H1 (cell line): ENCODE results near the gene XPO5. TPM values are rescaled to one million over a fixed set of nuclear protein-coding genes. Genes with fewer than 3 reads are reported as not detected.

Experiments used
- CTCF ChIA-PET: fragments of 300-600 bp; sonication (Branson Sonifier 250); formaldehyde crosslinking; loops from one replicate; lab custom pipeline; 2021; ENCODE audit not compliant: partially characterized antibody; lab: Charles Lee
- POLR2A ChIA-PET: fragments of 300-600 bp; sonication (Branson Sonifier 250); formaldehyde crosslinking; loops from one replicate; lab custom pipeline; 2021; ENCODE audit warnings: inconsistent platforms; ENCODE audit not compliant: partially characterized antibody; lab: Charles Lee
- DNase-seq, 2 experiments: peaks; one replicate each; pipeline versions ENCODE4 v3.0.0 to v3.0.0-alpha.2; 2010 to 2022; ENCODE audit warnings: low spot score in 2 of 2, low read depth in 1 of 2, mixed read lengths in 1 of 2
- FAIRE-seq: peaks from 2 replicates; lab custom pipeline; 2011; peaks lifted over from hg19 to GRCh38; lab: Jason Lieb, UNC
- H2AFZ ChIP-seq: 2 replicates; pipeline ENCODE4 v1.8.1; 2012; ENCODE audit warnings: low read length, inconsistent platforms
- H2AK5ac ChIP-seq: 2 replicates; pipeline ENCODE4 v1.6.1; 2013; ENCODE audit warnings: low read depth, low read length
- H2BK120ac ChIP-seq: replicated peaks from 2 replicates; pipeline ENCODE3; 2013; ENCODE audit warnings: low read depth, low read length, inconsistent platforms
- H2BK12ac ChIP-seq: 2 replicates; pipeline ENCODE4 v1.6.1; 2013; ENCODE audit warnings: low read depth, low read length
- H2BK15ac ChIP-seq: 2 replicates; pipeline ENCODE4 v1.6.1; 2013; ENCODE audit warnings: low read length
- H2BK20ac ChIP-seq: 2 replicates; pipeline ENCODE4 v1.6.1; 2013; ENCODE audit warnings: low read length
- H2BK5ac ChIP-seq: 2 replicates; pipeline ENCODE4 v1.6.1; 2013; ENCODE audit warnings: low read depth, low read length
- H3K14ac ChIP-seq: 2 replicates; pipeline ENCODE4 v1.6.1; 2013; ENCODE audit warnings: inconsistent platforms; ENCODE audit not compliant: insufficient read length
- H3K18ac ChIP-seq: 2 replicates; pipeline ENCODE4 v1.6.1; 2013; ENCODE audit warnings: low read length; ENCODE audit errors: extremely low read depth
- H3K23ac ChIP-seq: 2 replicates; pipeline ENCODE4 v1.6.1; 2013; ENCODE audit warnings: inconsistent platforms; ENCODE audit not compliant: insufficient read length
- H3K23me2 ChIP-seq: 2 replicates; pipeline ENCODE4 v1.6.1; 2013; ENCODE audit warnings: low read depth, low read length
- H3K27ac ChIP-seq: 2 replicates; pipeline ENCODE4 v1.6.1; 2011; ENCODE audit warnings: low read depth, low read length, inconsistent platforms
- H3K27me3 ChIP-seq, 4 experiments: replicated peaks in 1 of 4; 1 replicate in 1 of 4; 2 replicates in 3 of 4; pipeline versions ENCODE4 v1.6.1 to v1.8.1; 2011 to 2013; ENCODE audit warnings: low read length in 3 of 4, mild to moderate bottlenecking in 3 of 4, inconsistent platforms in 2 of 4, mixed read lengths in 2 of 4, moderate library complexity in 1 of 4; ENCODE audit not compliant: control insufficient read depth in 3 of 4, insufficient read depth in 3 of 4; ENCODE audit errors: extremely low read depth in 1 of 4
- H3K36me3 ChIP-seq, 4 experiments: 2 replicates each; pipeline versions ENCODE4 v1.6.1 to v1.8.1; 2011 to 2013; ENCODE audit warnings: mild to moderate bottlenecking in 4 of 4, low read length in 3 of 4, moderate library complexity in 2 of 4, control low read depth in 1 of 4, inconsistent platforms in 1 of 4; ENCODE audit not compliant: insufficient read depth in 4 of 4, control insufficient read depth in 2 of 4
- H3K4ac ChIP-seq: replicated peaks from 2 replicates; pipeline ENCODE3; 2013; ENCODE audit warnings: low read length, low read depth, mixed read lengths, inconsistent platforms; ENCODE audit not compliant: insufficient read length
- H3K4me1 ChIP-seq, 4 experiments: replicated peaks in 1 of 4; 1 replicate in 1 of 4; 2 replicates in 3 of 4; pipeline versions ENCODE4 v1.6.1 to v1.8.1; 2011 to 2013; ENCODE audit warnings: low read length in 3 of 4, inconsistent platforms in 2 of 4, mixed read lengths in 1 of 4; ENCODE audit not compliant: insufficient read depth in 4 of 4, control insufficient read depth in 3 of 4
- H3K4me2 ChIP-seq, 2 experiments: 2 replicates each; pipeline versions ENCODE4 v1.6.1 to v1.8.1; 2011 to 2013; ENCODE audit warnings: low read depth in 2 of 2, low read length in 2 of 2, control low read depth in 1 of 2, inconsistent platforms in 1 of 2, mild to moderate bottlenecking in 1 of 2; ENCODE audit not compliant: insufficient read depth in 1 of 2
- H3K4me3 ChIP-seq, 4 experiments: fragments of 200-600, 300-600 bp in 1 of 4; sonication (generic), shearing (Covaris generic), sonication (Bioruptor Twin) in 1 of 4; 2 replicates each; pipeline versions ENCODE4 v1.5.1 to v1.8.1; 2011 to 2016; ENCODE audit warnings: low read length in 4 of 4, low read depth in 3 of 4, control low read depth in 2 of 4, inconsistent platforms in 2 of 4, mild to moderate bottlenecking in 2 of 4, mixed read lengths in 1 of 4, moderate library complexity in 1 of 4; ENCODE audit not compliant: insufficient read depth in 2 of 4; ENCODE audit errors: extremely low read depth in 1 of 4
- H3K56ac ChIP-seq: replicated peaks from 2 replicates; pipeline ENCODE3; 2013; ENCODE audit warnings: low read depth, mild to moderate bottlenecking, mixed read lengths, low read length, inconsistent platforms; ENCODE audit not compliant: insufficient read length
- H3K79me1 ChIP-seq: 2 replicates; pipeline ENCODE4 v1.6.1; 2013; ENCODE audit warnings: low read depth, low read length, control low read depth
- H3K79me2 ChIP-seq, 2 experiments: 2 replicates each; pipeline versions ENCODE4 v1.6.1 to v1.8.1; 2012 to 2013; ENCODE audit warnings: low read length in 2 of 2, mild to moderate bottlenecking in 2 of 2, inconsistent platforms in 1 of 2; ENCODE audit not compliant: insufficient read depth in 2 of 2, control insufficient read depth in 1 of 2
- H3K9ac ChIP-seq, 4 experiments: replicated peaks in 1 of 4; 1 replicate in 1 of 4; 2 replicates in 3 of 4; pipeline versions ENCODE4 v1.6.1 to v1.8.1; 2011 to 2013; ENCODE audit warnings: low read depth in 3 of 4, low read length in 3 of 4, control low read depth in 2 of 4, mild to moderate bottlenecking in 2 of 4, moderate library complexity in 2 of 4, inconsistent platforms in 1 of 4; ENCODE audit errors: extremely low read depth in 1 of 4
- H3K9me3 ChIP-seq, 2 experiments: 2 replicates each; pipeline versions ENCODE4 v1.6.1 to v1.8.1; 2012 to 2013; ENCODE audit warnings: mild to moderate bottlenecking in 2 of 2, moderate library complexity in 2 of 2, control low read depth in 1 of 2, inconsistent platforms in 1 of 2, low read depth in 1 of 2, low read length in 1 of 2, mixed read lengths in 1 of 2; ENCODE audit not compliant: insufficient read depth in 2 of 2
- H4K20me1 ChIP-seq, 2 experiments: replicated peaks in 1 of 2; 2 replicates each; pipeline versions ENCODE3 to v1.8.1; 2011 to 2013; ENCODE audit warnings: inconsistent platforms in 2 of 2, low read length in 2 of 2, mild to moderate bottlenecking in 1 of 2; ENCODE audit not compliant: insufficient read depth in 2 of 2, control insufficient read depth in 1 of 2
- H4K5ac ChIP-seq: 2 replicates; pipeline ENCODE4 v1.6.1; 2013; ENCODE audit warnings: low read length, low read depth, mixed read lengths, inconsistent platforms; ENCODE audit not compliant: insufficient read length
- H4K8ac ChIP-seq: 2 replicates; pipeline ENCODE4 v1.8.0; 2013; ENCODE audit warnings: mild to moderate bottlenecking, moderate library complexity, low read length, inconsistent platforms; ENCODE audit not compliant: insufficient read depth; ENCODE audit errors: extremely low read depth
- H4K91ac ChIP-seq: replicated peaks from 2 replicates; pipeline ENCODE3; 2013; ENCODE audit warnings: low read length, mixed read lengths, inconsistent platforms; ENCODE audit not compliant: insufficient read length
- ASH2L ChIP-seq: fragments of 200-600, 300-600 bp; sonication (generic); IDR thresholded peaks from one replicate; pipeline ENCODE4 v1.7.1; 2017; ENCODE audit warnings: low read length
- CHD1 ChIP-seq: IDR thresholded peaks from 2 replicates; pipeline ENCODE4 v1.6.1; 2012; ENCODE audit warnings: low read depth, low read length, improper control_type of control experiment
- SRF ChIP-seq: IDR thresholded peaks from 2 replicates; pipeline ENCODE4 v1.6.1; 2011; ENCODE audit warnings: mild to moderate bottlenecking, low read depth, low read length, moderate library complexity
- SUZ12 ChIP-seq: fragments of 200-600 bp; sonication (generic); IDR thresholded peaks from 2 replicates; pipeline ENCODE4 v1.6.1; 2012; ENCODE audit warnings: mild to moderate bottlenecking, inconsistent platforms, low read length, moderate library complexity, mixed read lengths
- TBP ChIP-seq: IDR thresholded peaks from 2 replicates; pipeline ENCODE4 v1.6.1; 2011; ENCODE audit warnings: low read depth, low read length, improper control_type of control experiment
- TEAD4 ChIP-seq: IDR thresholded peaks from 2 replicates; pipeline ENCODE4 v1.6.1; 2012; ENCODE audit warnings: low read depth, low read length, inconsistent platforms, mixed read lengths
- WGBS, 2 experiments: shearing (Covaris generic) in 1 of 2; methylation state at CpG; one replicate each; pipeline versions ENCODE4 v1.1.6 to v1.1.7; 2013 to 2015; ENCODE audit warnings: low lambda C conversion rate in 2 of 2, mixed read lengths in 2 of 2, inconsistent platforms in 1 of 2, low coverage in 1 of 2, missing lambda C conversion rate in 1 of 2; ENCODE audit not compliant: insufficient replicate concordance in 2 of 2, insufficient coverage in 1 of 2, insufficient read length in 1 of 2; ENCODE audit errors: extremely low coverage in 1 of 2, missing lambda C conversion rate in 1 of 2; 5-methylcytosine and 5-hydroxymethylcytosine counted together
- long read RNA-seq, 2 experiments: library from RNA in 1 of 2; library from capped mRNA in 1 of 2; stranded (forward); transcript quantifications; one replicate each; pipeline ENCODE4 v2.0.0, GENCODE V29; 2021; ENCODE audit warnings: inconsistent platforms in 1 of 2
- polyA minus RNA-seq, 3 experiments: library from RNA; depleted of rRNA, polyadenylated mRNA; stranded (reverse); fragments of >200 nt; gene quantifications; 1 replicate in 2 of 3; 2 replicates in 1 of 3; pipeline ENCODE4 v1.2.3, GENCODE V29; 2011
- polyA plus RNA-seq, 7 experiments: library from polyadenylated mRNA; depleted of rRNA in 3 of 7; stranded (reverse) in 5 of 7; unstranded in 2 of 7; fragments of >200 nt in 5 of 7; fragments of 200-250 nt in 2 of 7; gene quantifications; 1 replicate in 5 of 7; 2 replicates in 1 of 7; 4 replicates in 1 of 7; pipeline versions ENCODE4 v1.2.1 to v1.2.3, GENCODE V29; 2011 to 2013; ENCODE audit warnings: missing spikeins in 2 of 7, mixed read lengths in 2 of 7
- total RNA-seq: library from RNA; stranded (reverse); fragmentation: NEBNext Ultra II Directional; extraction: Animal tissue kit (Norgen Biotek cat#: 25700); gene quantifications from 2 replicates; pipeline ENCODE4 v1.2.1, GENCODE V29; 2021
- TF ChIP-seq, protein P1 (sequence below): IDR thresholded peaks from 2 replicates; pipeline ENCODE4 v1.6.1; 2011; ENCODE audit warnings: low read depth, mild to moderate bottlenecking, low read length; ENCODE audit not compliant: insufficient read depth

Gene XPO5
- total RNA-seq (95.7 and 101 TPM in 2 replicates), polyA plus RNA-seq (2011; rRNA removed) (62.2 and 80.6 TPM in 2 replicates), polyA minus RNA-seq (2011; rRNA and poly(A)+ RNA removed) (156 and 234 TPM in 2 replicates)
- 83.3 TPM for polyA plus RNA-seq (2011; cell fraction: cytosol; rRNA removed)
- polyA plus RNA-seq (2011; cell fraction: nucleus; rRNA removed), result 120 TPM
- 64.9 to 77.3 TPM (median 75.1 TPM) in 4 replicates for polyA plus RNA-seq (2012, experiment 1 of 2)
- polyA plus RNA-seq (2012, experiment 2 of 2), result 18.4 TPM
- polyA plus RNA-seq (2013, experiment 1 of 2), result 52.4 TPM
- polyA plus RNA-seq (2013, experiment 2 of 2), result 45.8 TPM
- 49.3 TPM for polyA minus RNA-seq (2011; cell fraction: cytosol; rRNA and poly(A)+ RNA removed)
- 83.0 TPM for polyA minus RNA-seq (2011; cell fraction: nucleus; rRNA and poly(A)+ RNA removed)
- long read RNA-seq, experiment 1, full-length matches to known transcripts, result 15 of 73 reads
- long read RNA-seq, experiment 1, partial matches to known transcripts, result 32 of 73 reads
- long read RNA-seq, experiment 1, other reads (novel, unspliced or antisense), result 26 of 73 reads
- long read RNA-seq, experiment 2, full-length matches to known transcripts, result 6 of 27 reads
- long read RNA-seq, experiment 2, partial matches to known transcripts, result 18 of 27 reads
- long read RNA-seq, experiment 2, other reads (novel, unspliced or antisense), result 3 of 27 reads

DNA sequence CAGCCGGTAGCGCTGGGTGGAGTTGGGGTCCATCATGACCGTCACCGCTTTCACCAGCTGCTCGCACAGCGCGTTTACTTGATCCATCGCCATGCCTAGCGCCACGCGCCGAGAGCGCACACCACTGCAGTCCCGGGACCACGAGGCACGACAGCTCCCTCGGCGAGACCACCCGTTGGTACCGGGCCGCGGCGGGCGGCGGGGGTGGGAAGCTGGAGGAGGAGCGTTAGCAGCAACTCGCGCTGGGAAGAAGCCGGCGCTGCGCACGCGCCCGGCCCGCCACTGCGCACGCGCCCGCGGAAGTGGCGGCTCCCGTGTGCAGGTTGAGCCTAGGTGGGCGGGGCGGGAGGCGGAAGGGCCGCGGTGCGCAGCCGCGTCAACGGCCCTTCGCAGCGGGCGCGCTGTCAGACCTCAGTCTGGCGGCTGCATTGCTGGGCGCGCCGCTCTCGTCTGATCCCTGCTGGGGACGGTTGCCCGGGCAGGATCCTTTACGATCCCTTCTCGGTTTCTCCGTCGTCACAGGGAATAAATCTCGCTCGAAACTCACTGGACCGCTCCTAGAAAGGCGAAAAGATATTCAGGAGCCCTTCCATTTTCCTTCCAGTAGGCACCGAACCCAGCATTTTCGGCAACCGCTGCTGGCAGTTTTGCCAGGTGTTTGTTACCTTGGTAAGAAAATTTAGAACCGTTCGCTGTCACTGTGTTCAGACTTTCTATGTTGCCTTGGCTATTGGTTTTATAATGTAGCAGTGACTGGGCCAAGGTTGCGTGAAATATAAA, at the start of gene XPO5, which contains the start of gene POLH:
Gene XPO5, minus strand, starts transcription at position 267 of the 780 bp plus-strand sequence. Its CDS starts 174 bp downstream, at position 93.
Gene POLH, plus strand, starts transcription at position 414 of the 780 bp plus-strand sequence. CDS start 6,135 bp downstream, outside the sequence.
- FAIRE-seq, result no peak
- peak within 1 kb of the TSS; percentile 95 for H4K91ac ChIP-seq
- peaks cover 2 to 3% of the 10 kb centered on the region in 2 experiments for H4K20me1 ChIP-seq
- peaks cover 0 to 3% (median 0%) of the 10 kb centered on the region in 4 experiments; a peak in 2 of 7 replicates for H3K4me1 ChIP-seq
- H3K56ac ChIP-seq, result peak within 1 kb of the TSS; percentile 84
- H2BK120ac ChIP-seq, result peak within 1 kb of the TSS; percentile 82
- peak within 1 kb of the TSS; percentile 98; the same call in 1 of the 2 replicates for H2AFZ ChIP-seq
- H3K36me3 ChIP-seq, result peaks cover 3 to 24% (median 20%) of the 10 kb centered on the region in 4 experiments
- H4K5ac ChIP-seq, result peak within 1 kb of the TSS; percentile 90
- H2BK20ac ChIP-seq, result no peak within 1 kb of the TSS
- H3K27ac ChIP-seq, result peak within 1 kb of the TSS; percentile 23; the same call in 1 of the 2 replicates
- POLR2A ChIA-PET, result interaction anchor here (0.8 to 4.0 kb wide), 13 partner anchors 12 to 149 kb away, joined by 3 to 16 read pairs (median 3); partner anchors contain the start of genes ABCC10, GTPBP2 and LRRC73
- WGBS, 2 experiments, result 2% methylated on average over 51 of the region's 76 CpGs; no CpG with 5 or more reads in 1 of the 2 experiments
- H2BK15ac ChIP-seq, result peak within 1 kb of the TSS; percentile 99; the same call in 1 of the 2 replicates
- H3K14ac ChIP-seq, result no peak within 1 kb of the TSS
- H3K4ac ChIP-seq, result peak within 1 kb of the TSS; percentile 72
- peak within 1 kb of the TSS; percentile 76 to 96 (median 82) for H3K4me3 ChIP-seq
- H2BK5ac ChIP-seq, result peak within 1 kb of the TSS; percentile 93
- CTCF ChIA-PET, result interaction anchor here (1.1 to 1.7 kb wide), 2 partner anchors 9 to 46 kb away, joined by 4 read pairs; no protein-coding TSS in a partner anchor
- no peak within 1 kb of the TSS for H2AK5ac ChIP-seq
- no peak within 1 kb of the TSS for H3K23ac ChIP-seq
- peaks cover 5 to 65% of the 10 kb centered on the region in 2 experiments for H3K79me2 ChIP-seq
- H3K18ac ChIP-seq, result peak within 1 kb of the TSS; percentile 98
- H3K9me3 ChIP-seq, result no peaks in the 10 kb centered on the region
- peak; percentile 68 to 93 for DNase-seq
- H4K8ac ChIP-seq, result peak within 1 kb of the TSS; percentile 81
- H3K4me2 ChIP-seq, result peak within 1 kb of the TSS; percentile 76 to 93
- H2BK12ac ChIP-seq, result peak within 1 kb of the TSS; percentile 89; the same call in 1 of the 2 replicates
- no peaks in the 10 kb centered on the region for H3K27me3 ChIP-seq
- H3K23me2 ChIP-seq, result peaks cover 3% of the 10 kb centered on the region; the same call in 1 of the 2 replicates
- peaks cover 5% of the 10 kb centered on the region for H3K79me1 ChIP-seq
- H3K9ac ChIP-seq, result peak within 1 kb of the TSS; percentile 50 to 81 (median 66)
- no peak for TF ChIP-seq SRF
- no peak for TF ChIP-seq CHD1
- TF ChIP-seq TBP, result peak; percentile 49; the same call in 1 of the 2 replicates
- TF ChIP-seq TEAD4, result peak; percentile 45; the same call in 1 of the 2 replicates
- TF ChIP-seq SUZ12, result no peak
- TF ChIP-seq, protein P1, sequence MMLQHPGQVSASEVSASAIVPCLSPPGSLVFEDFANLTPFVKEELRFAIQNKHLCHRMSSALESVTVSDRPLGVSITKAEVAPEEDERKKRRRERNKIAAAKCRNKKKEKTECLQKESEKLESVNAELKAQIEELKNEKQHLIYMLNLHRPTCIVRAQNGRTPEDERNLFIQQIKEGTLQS, result no peak
- peak; percentile 82 for TF ChIP-seq ASH2L
